Activated CD4-positive, alpha-beta T cell treated with anti-CD3 and anti-CD28 coated beads for 24 hours (primary cell): Measurements from ENCODE around the gene KRT81.
"Not testable (repeated sequence)": the region's sequence is repeated elsewhere in the genome, so short reads cannot be mapped to it uniquely, and the experiment has no call there.

Source experiments
- DNase-seq, 2 donors: peaks; one replicate each; pipeline ENCODE4 v3.0.0-alpha.2; 2020; ENCODE audit warnings: low read depth in 2 of 2

The KRT81 gene

GRCh38 chr12:52317468-52318052 lies 26.2 kb upstream of the KRT81 start:
- no peak for DNase-seq

GRCh38 chr12:52316701-52317100 lies 25.4 kb upstream of the KRT81 start:
- DNase-seq = no peak

GRCh38 chr12:52316290-52316689 lies 25.0 kb upstream of the KRT81 start:
- no peak for DNase-seq

GRCh38 chr12:52315721-52316120 lies 24.4 kb upstream of the KRT81 start:
- DNase-seq = peak in 1 of 2 donors; percentile 18

GRCh38 chr12:52314511-52314910 lies 23.2 kb upstream of the KRT81 start:
- no peak for DNase-seq

GRCh38 chr12:52313926-52314325 lies 22.6 kb upstream of the KRT81 start:
- no peak for DNase-seq

- DNase-seq = no peak
Observed at GRCh38 chr12:52313461-52313860, 22.1 kb upstream of the KRT81 start.

- DNase-seq = no peak
Observed at GRCh38 chr12:52312086-52312485, 20.8 kb upstream of the KRT81 start.

GRCh38 chr12:52311285-52311648 lies 19.9 kb upstream of the KRT81 start:
- no peak for DNase-seq

GRCh38 chr12:52310622-52311284 lies 19.4 kb upstream of the KRT81 start:
- no peak for DNase-seq

GRCh38 chr12:52308806-52309425 lies 17.6 kb upstream of the KRT81 start:
- no peak for DNase-seq

GRCh38 chr12:52307836-52308805 lies 16.8 kb upstream of the KRT81 start:
- peak; percentile 16 to 28 for DNase-seq

GRCh38 chr12:52306731-52307130 lies 15.4 kb upstream of the KRT81 start:
- DNase-seq = no peak

GRCh38 chr12:52305921-52306705 lies 14.8 kb upstream of the KRT81 start:
- no peak for DNase-seq

- DNase-seq = not testable (repeated sequence)
Observed at GRCh38 chr12:52304941-52305411, 13.6 kb upstream of the KRT81 start.

- not testable (repeated sequence) for DNase-seq
Observed at GRCh38 chr12:52302242-52302914, 11.0 kb upstream of the KRT81 start.

- DNase-seq = not testable (repeated sequence)
Observed at GRCh38 chr12:52301721-52302120, 10.4 kb upstream of the KRT81 start.

GRCh38 chr12:52300796-52301691 lies 9.7 kb upstream of the KRT81 start:
- DNase-seq = no peak

GRCh38 chr12:52298677-52299190 lies 7.4 kb upstream of the KRT81 start:
- DNase-seq = no peak
